HG03135 (cell line): ENCODE results near the gene LDB1.

ENCODE experiments used
- ATAC-seq: cut with Tn5 transposase; IDR thresholded peaks from one replicate; pipeline ENCODE4 v1.9.1; 2021; ENCODE audit warnings: mild to moderate bottlenecking, moderate library complexity; ENCODE audit not compliant: unreplicated experiment

LDB1 gene, protein sequence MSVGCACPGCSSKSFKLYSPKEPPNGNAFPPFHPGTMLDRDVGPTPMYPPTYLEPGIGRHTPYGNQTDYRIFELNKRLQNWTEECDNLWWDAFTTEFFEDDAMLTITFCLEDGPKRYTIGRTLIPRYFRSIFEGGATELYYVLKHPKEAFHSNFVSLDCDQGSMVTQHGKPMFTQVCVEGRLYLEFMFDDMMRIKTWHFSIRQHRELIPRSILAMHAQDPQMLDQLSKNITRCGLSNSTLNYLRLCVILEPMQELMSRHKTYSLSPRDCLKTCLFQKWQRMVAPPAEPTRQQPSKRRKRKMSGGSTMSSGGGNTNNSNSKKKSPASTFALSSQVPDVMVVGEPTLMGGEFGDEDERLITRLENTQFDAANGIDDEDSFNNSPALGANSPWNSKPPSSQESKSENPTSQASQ

DNA sequence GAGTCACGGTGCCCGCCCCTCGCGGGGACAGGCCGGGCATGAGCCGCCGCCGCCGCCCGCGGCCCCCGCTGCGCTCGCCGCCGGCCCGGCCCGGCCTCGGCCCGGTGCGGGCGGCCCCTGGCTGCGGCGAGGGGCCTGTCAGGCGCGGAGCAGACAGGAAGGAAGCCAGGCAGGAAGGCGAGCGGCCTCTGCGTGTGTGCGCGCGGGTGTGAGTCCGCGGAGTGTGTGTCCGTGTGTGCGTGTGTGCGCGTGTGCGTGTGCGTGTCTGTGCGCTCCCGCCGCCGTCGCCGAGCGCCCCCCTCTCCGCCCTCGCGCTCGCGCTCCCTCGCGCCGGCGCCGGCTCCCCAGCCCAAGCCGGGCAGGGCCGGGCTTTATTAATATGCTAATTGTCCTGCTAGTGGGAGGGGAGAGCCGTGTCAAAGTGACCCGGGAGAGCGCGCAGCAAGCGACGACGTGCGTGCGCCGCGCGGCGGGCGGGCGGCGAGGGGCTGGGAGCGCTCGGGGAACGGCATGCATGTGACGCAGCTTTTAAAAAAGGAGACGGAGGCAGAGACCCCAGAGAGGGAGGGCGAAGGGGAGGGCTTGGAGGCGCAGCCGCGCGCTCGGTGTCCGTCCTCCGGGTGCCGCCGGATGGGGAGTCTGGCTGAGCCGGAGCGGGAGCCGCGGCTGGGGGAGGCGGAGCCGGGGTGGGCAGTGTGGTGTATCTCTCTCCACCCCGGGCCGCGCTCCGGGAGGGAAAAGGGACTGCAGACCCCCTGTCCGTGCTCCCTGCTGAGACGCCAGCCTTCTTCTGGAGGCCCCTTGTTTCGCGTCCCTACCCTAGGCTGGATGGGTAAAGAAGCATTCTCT lies at the start of gene LDB1:
LDB1 (minus strand) TSS at position 227 of the 849 bp plus-strand sequence. CDS start 258 bp downstream, outside the sequence.
- peak; percentile 59 for ATAC-seq

DNA sequence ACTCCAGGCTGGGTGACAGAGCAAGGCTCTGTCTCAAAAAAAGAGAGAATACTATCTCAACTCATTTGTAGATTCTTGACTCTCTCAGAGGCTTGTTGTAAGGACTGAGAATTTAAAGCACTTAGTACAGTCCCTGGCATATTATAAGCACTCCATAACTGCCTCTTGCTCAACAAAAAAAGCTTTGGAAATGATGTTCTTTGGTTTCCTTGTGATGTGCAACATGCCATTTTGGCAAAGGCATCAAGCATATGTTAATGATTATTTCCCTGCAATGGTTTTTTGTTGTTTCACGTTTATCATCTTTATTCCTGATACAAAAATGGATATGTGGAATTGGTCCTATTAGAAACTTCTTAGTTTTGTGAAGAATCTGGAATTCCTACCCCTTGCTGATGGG lies 47.7 kb upstream of the LDB1 start:
- no peak for ATAC-seq

GRCh38 chr10:102163342-102163989 lies 43.3 kb upstream of the LDB1 start:
- no peak for ATAC-seq

GRCh38 chr10:102159831-102160230 lies 39.7 kb upstream of the LDB1 start:
- ATAC-seq = no peak

GRCh38 chr10:102159051-102159597 lies 39.0 kb upstream of the LDB1 start:
- no peak for ATAC-seq

DNA sequence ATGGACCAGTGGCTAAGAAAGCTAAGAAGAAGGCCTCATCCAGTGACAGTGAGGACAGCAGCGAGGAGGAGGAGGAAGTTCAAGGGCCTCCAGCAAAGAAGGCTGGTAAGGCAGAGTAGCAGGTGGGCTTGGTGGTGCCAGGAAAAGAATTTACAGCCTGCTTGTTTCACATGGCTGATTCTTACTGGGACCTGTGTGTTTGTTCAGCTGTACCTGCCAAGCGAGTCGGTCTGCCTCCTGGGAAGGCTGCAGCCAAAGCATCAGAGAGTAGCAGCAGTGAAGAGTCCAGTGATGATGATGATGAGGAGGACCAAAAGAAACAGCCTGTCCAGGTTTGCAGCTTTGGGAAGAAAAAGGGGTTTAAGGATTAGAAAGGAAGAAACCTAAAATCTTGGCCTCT lies 37.1 kb upstream of the LDB1 start:
- no peak for ATAC-seq

- ATAC-seq = no peak
Measured at GRCh38 chr10:102154466-102155116, 34.4 kb upstream of the LDB1 start.

- ATAC-seq = no peak
Measured at GRCh38 chr10:102153093-102153620, 33.0 kb upstream of the LDB1 start.

DNA sequence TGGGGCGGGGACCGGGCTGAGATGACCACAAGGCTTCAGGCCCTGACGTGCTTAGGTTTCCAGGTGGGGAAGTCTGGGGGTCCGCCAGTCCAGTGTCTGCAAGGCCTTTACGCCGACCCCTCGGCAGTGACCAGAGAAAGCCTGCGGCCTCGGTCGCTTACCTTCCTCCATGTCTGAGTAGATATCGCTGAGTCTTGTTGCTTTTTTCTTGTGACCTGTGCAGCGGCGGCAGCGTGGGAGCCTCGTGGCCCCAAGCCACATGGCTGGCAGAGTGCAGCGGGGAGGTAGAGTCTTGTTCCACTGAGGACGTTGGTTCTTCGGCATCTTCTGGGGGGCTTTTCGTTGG lies 32.4 kb upstream of the LDB1 start:
- ATAC-seq = peak; percentile 12

GRCh38 chr10:102151774-102152544 lies 31.8 kb upstream of the LDB1 start, which contains the start of gene NOLC1:
Gene NOLC1 (plus strand): TSS chr10:102152389. CDS start chr10:102152411, 22 bp downstream.
- peak; percentile 89 for ATAC-seq

- ATAC-seq = no peak
Measured at GRCh38 chr10:102150970-102151773, 31.0 kb upstream of the LDB1 start.

DNA sequence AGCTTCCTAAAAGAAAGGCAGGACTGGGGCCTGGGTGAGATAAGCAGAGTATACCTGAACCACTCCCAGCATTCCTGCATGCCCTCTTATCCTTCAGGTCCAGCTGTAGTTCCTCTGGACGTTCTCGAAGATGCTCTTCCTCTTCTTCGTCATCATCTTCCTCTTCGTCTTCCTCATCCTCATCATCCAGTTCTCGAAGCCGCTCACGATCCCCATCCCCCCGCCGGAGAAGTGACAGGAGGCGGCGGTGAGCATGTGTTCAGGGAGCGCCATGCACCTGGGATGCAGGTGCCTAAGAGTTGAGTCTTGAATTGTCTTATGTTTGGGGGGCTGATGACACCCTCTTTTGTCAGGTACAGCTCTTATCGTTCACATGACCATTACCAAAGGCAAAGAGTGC lies 28.1 kb upstream of the LDB1 start:
- ATAC-seq = no peak

- no peak for ATAC-seq
Measured at GRCh38 chr10:102147561-102147960, 27.4 kb upstream of the LDB1 start.

DNA sequence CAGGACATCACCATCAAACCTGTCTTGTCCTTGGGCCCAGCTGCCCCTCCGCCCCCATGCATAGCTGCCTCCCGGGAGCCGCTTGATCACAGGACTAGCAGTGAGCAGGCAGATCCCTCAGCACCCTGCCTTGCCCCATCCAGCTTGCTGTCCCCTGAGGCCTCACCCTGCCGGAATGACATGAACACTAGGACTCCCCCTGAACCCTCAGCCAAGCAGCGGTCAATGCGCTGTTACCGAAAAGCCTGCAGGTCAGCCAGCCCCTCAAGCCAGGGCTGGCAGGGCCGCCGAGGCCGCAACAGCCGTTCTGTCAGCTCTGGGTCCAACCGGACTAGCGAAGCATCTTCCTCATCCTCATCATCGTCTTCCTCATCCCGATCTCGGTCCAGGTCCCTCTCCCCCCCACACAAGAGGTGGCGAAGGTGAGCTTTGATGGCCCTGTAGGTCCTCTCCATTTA lies 26.8 kb upstream of the LDB1 start:
- no peak for ATAC-seq

DNA sequence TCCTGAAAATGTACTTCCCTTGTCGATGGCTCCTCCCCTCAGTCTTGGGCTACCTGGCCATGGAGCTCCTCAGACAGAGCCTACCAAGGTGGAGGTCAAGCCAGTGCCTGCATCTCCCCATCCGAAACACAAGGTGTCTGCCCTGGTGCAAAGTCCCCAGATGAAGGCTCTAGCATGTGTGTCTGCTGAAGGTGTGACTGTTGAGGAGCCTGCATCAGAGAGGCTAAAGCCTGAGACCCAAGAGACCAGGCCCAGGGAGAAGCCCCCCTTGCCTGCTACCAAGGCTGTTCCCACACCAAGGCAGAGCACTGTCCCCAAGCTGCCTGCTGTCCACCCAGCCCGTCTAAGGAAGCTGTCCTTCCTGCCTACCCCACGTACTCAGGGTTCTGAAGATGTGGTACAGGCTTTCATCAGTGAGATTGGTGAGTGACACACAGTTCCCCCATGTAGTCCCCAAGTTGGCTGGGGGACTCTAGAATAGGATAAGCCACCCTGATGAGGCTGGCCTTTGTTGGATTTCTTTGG lies 21.5 kb upstream of the LDB1 start:
- no peak for ATAC-seq

DNA sequence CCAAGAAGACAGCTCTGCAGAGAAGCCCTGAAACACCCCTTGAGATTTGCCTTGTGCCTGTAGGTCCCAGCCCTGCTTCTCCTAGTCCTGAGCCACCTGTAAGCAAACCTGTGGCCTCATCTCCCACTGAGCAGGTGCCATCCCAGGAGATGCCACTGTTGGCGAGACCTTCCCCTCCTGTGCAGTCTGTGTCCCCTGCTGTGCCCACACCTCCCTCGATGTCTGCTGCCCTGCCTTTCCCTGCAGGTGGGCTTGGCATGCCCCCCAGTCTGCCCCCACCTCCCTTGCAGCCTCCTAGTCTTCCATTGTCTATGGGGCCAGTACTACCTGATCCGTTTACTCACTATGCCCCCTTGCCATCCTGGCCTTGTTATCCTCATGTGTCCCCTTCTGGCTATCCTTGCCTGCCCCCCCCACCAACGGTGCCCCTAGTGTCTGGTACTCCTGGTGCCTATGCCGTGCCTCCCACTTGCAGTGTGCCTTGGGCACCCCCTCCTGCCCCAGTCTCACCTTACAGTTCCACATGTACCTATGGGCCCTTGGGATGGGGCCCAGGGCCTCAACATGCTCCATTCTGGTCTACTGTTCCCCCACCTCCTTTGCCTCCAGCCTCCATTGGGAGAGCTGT lies 20.9 kb upstream of the LDB1 start:
- no peak for ATAC-seq

DNA sequence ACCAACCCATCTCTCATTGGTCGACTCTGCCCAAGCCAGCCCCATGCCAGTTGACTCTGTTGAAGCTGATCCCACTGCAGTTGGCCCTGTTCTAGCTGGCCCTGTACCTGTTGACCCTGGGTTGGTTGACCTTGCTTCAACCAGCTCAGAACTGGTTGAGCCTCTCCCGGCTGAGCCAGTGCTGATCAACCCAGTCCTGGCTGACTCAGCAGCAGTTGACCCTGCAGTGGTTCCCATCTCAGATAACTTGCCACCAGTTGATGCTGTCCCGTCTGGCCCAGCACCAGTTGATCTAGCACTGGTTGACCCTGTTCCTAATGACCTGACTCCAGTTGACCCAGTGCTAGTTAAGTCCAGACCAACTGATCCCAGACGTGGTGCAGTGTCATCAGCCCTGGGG lies 20.1 kb upstream of the LDB1 start:
- no peak for ATAC-seq
